HL-60 (cell line): ENCODE data around the gene CAMSAP3.

Source experiments
- CTCF ChIP-seq: IDR thresholded peaks from one replicate; pipeline ENCODE4 v1.5.1; 2011; ENCODE audit warnings: low read length, control low read depth, inconsistent platforms; ENCODE audit not compliant: insufficient read depth
- GABPA ChIP-seq: IDR thresholded peaks from 2 replicates; pipeline ENCODE4 v1.6.1; 2012; ENCODE audit warnings: low read depth
- POLR2AphosphoS5 ChIP-seq: IDR thresholded peaks from 2 replicates; pipeline ENCODE4 v1.6.1; 2012; ENCODE audit warnings: low read depth
- REST ChIP-seq: IDR thresholded peaks from 2 replicates; pipeline ENCODE4 v1.6.1; 2012; ENCODE audit warnings: low read depth; ENCODE audit not compliant: insufficient replicate concordance

GRCh38 chr19:7617735-7618134, 22.1 kb downstream of the CAMSAP3 start:
- TF ChIP-seq CTCF = no peak
- TF ChIP-seq REST = no peak
- TF ChIP-seq POLR2AphosphoS5 = no peak
- TF ChIP-seq GABPA = no peak
